SJCRH30 (cell line): ENCODE data around the gene P2RY6. TPM values are rescaled to one million over a fixed set of nuclear protein-coding genes. Genes with fewer than 3 reads are reported as not detected.

Experiments used
- DNase-seq, 2 experiments: peaks; one replicate each; pipeline ENCODE4 v3.0.0-alpha.2; 2015 to 2020
- H3K27ac ChIP-seq: fragments of 250-450 bp; sonication (Bioruptor Pico); 2 replicates; pipeline ENCODE4 v1.5.1; 2020; ENCODE audit warnings: mild to moderate bottlenecking, moderate library complexity
- H3K27me3 ChIP-seq: fragments of 250-450 bp; sonication (Bioruptor Pico); 2 replicates; pipeline ENCODE4 v1.5.1; 2020; ENCODE audit warnings: mild to moderate bottlenecking, moderate library complexity
- H3K36me3 ChIP-seq: fragments of 250-450 bp; sonication (Bioruptor Pico); 2 replicates; pipeline ENCODE4 v1.5.1; 2020; ENCODE audit warnings: mild to moderate bottlenecking, moderate library complexity
- H3K4me1 ChIP-seq: fragments of 250-450 bp; sonication (Bioruptor Pico); 2 replicates; pipeline ENCODE4 v1.5.1; 2020; ENCODE audit warnings: mild to moderate bottlenecking, moderate library complexity
- H3K4me3 ChIP-seq: fragments of 250-450 bp; sonication (Bioruptor Pico); 2 replicates; pipeline ENCODE4 v1.5.1; 2020; ENCODE audit warnings: mild to moderate bottlenecking, moderate library complexity
- H3K9me3 ChIP-seq: fragments of 250-450 bp; sonication (Bioruptor Pico); replicated peaks from 2 replicates; pipeline ENCODE4 v1.5.1; 2020; ENCODE audit warnings: mild to moderate bottlenecking, moderate library complexity
- total RNA-seq: library from RNA; depleted of rRNA; stranded (reverse); fragments of >200 nt; shearing (Covaris generic); gene quantifications from 2 replicates; pipeline ENCODE4 v1.2.3, GENCODE V29; 2014

The P2RY6 gene
- total RNA-seq, 1 experiment from 2014 or later: not detected

- H3K9me3 ChIP-seq: no peaks in the 10 kb centered on the region
- H3K36me3 ChIP-seq: no peaks in the 10 kb centered on the region
- no peak overlapping the region for H3K4me3 ChIP-seq
- no peak overlapping the region for H3K27ac ChIP-seq
- peaks cover 9% of the 10 kb centered on the region for H3K4me1 ChIP-seq
- H3K27me3 ChIP-seq: no peaks in the 10 kb centered on the region
- no peak for DNase-seq
Observed at GRCh38 chr11:73233692-73234470, 38.3 kb upstream of the P2RY6 start.

- no peak overlapping the region for H3K27ac ChIP-seq
- H3K27me3 ChIP-seq: no peaks in the 10 kb centered on the region
- no peak for DNase-seq
- H3K9me3 ChIP-seq: no peaks in the 10 kb centered on the region
- H3K4me1 ChIP-seq: peaks cover 9% of the 10 kb centered on the region
- no peak overlapping the region for H3K4me3 ChIP-seq
- no peaks in the 10 kb centered on the region for H3K36me3 ChIP-seq
Observed at GRCh38 chr11:73234471-73235181, 37.5 kb upstream of the P2RY6 start.

GRCh38 chr11:73235236-73235786 is 36.8 kb upstream of the P2RY6 start:
- no peak overlapping the region for H3K27ac ChIP-seq
- no peak overlapping the region for H3K4me3 ChIP-seq
- no peaks in the 10 kb centered on the region for H3K9me3 ChIP-seq
- H3K27me3 ChIP-seq: no peaks in the 10 kb centered on the region
- H3K4me1 ChIP-seq: peaks cover 7% of the 10 kb centered on the region
- no peaks in the 10 kb centered on the region for H3K36me3 ChIP-seq
- DNase-seq: no peak

- Histone ChIP-seq H3K36me3 (no peaks in the 10 kb centered on the region), H3K4me3 (no peak overlapping the region), H3K27me3 (no peaks in the 10 kb centered on the region), H3K4me1 (peaks cover 7% of the 10 kb centered on the region), H3K27ac (no peak overlapping the region), H3K9me3 (no peaks in the 10 kb centered on the region)
- DNase-seq: no peak
Observed at GRCh38 chr11:73236205-73236765, 35.9 kb upstream of the P2RY6 start.

GRCh38 chr11:73236854-73237253 is 35.3 kb upstream of the P2RY6 start:
- Histone ChIP-seq H3K36me3 (no peaks in the 10 kb centered on the region), H3K27me3 (no peaks in the 10 kb centered on the region), H3K4me1 (peaks cover 7% of the 10 kb centered on the region), H3K27ac (no peak overlapping the region), H3K4me3 (no peak overlapping the region), H3K9me3 (no peaks in the 10 kb centered on the region)
- DNase-seq: peak; percentile 42 to 69

GRCh38 chr11:73237471-73238290 is 34.5 kb upstream of the P2RY6 start:
- H3K4me1 ChIP-seq: peaks cover 10% of the 10 kb centered on the region
- H3K27me3 ChIP-seq: no peaks in the 10 kb centered on the region
- H3K4me3 ChIP-seq: no peak overlapping the region
- peak; percentile 59 to 60 for DNase-seq
- H3K9me3 ChIP-seq: no peaks in the 10 kb centered on the region
- no peaks in the 10 kb centered on the region for H3K36me3 ChIP-seq
- H3K27ac ChIP-seq: no peak overlapping the region

- H3K27me3 ChIP-seq: no peaks in the 10 kb centered on the region
- no peak overlapping the region for H3K4me3 ChIP-seq
- H3K36me3 ChIP-seq: no peaks in the 10 kb centered on the region
- no peaks in the 10 kb centered on the region for H3K9me3 ChIP-seq
- peaks cover 10% of the 10 kb centered on the region for H3K4me1 ChIP-seq
- H3K27ac ChIP-seq: no peak overlapping the region
- DNase-seq: no peak
Observed at GRCh38 chr11:73239111-73239521, 33.0 kb upstream of the P2RY6 start.

GRCh38 chr11:73239571-73240189 is 32.5 kb upstream of the P2RY6 start:
- Histone ChIP-seq H3K9me3 (no peaks in the 10 kb centered on the region), H3K4me1 (peaks cover 10% of the 10 kb centered on the region), H3K27me3 (no peaks in the 10 kb centered on the region), H3K4me3 (no peak overlapping the region), H3K27ac (no peak overlapping the region), H3K36me3 (no peaks in the 10 kb centered on the region)
- DNase-seq: no peak

- peaks cover 10% of the 10 kb centered on the region for H3K4me1 ChIP-seq
- no peak overlapping the region for H3K4me3 ChIP-seq
- no peaks in the 10 kb centered on the region for H3K9me3 ChIP-seq
- H3K36me3 ChIP-seq: no peaks in the 10 kb centered on the region
- no peaks in the 10 kb centered on the region for H3K27me3 ChIP-seq
- H3K27ac ChIP-seq: no peak overlapping the region
- no peak for DNase-seq
Observed at GRCh38 chr11:73240190-73240781, 31.9 kb upstream of the P2RY6 start.

GRCh38 chr11:73241300-73241699 is 30.8 kb upstream of the P2RY6 start:
- Histone ChIP-seq H3K27me3 (no peaks in the 10 kb centered on the region), H3K27ac (no peak overlapping the region), H3K4me1 (peaks cover 10% of the 10 kb centered on the region), H3K9me3 (no peaks in the 10 kb centered on the region), H3K36me3 (no peaks in the 10 kb centered on the region), H3K4me3 (no peak overlapping the region)
- DNase-seq: no peak

- Histone ChIP-seq H3K9me3 (no peaks in the 10 kb centered on the region), H3K4me3 (peak overlapping the region; percentile 61), H3K4me1 (peaks cover 8% of the 10 kb centered on the region), H3K27ac (peak overlapping the region; percentile 30; the same call in 1 of the 2 replicates), H3K36me3 (no peaks in the 10 kb centered on the region), H3K27me3 (no peaks in the 10 kb centered on the region)
- DNase-seq: peak; percentile 80 to 90
Observed at GRCh38 chr11:73242251-73243092, 29.7 kb upstream of the P2RY6 start.

- DNase-seq: no peak
- H3K36me3 ChIP-seq: no peaks in the 10 kb centered on the region
- H3K27me3 ChIP-seq: no peaks in the 10 kb centered on the region
- H3K9me3 ChIP-seq: no peaks in the 10 kb centered on the region
- no peak overlapping the region for H3K27ac ChIP-seq
- no peak overlapping the region for H3K4me3 ChIP-seq
- peaks cover 2% of the 10 kb centered on the region for H3K4me1 ChIP-seq
Observed at GRCh38 chr11:73243093-73243485, 29.0 kb upstream of the P2RY6 start.

GRCh38 chr11:73244589-73245240 is 27.4 kb upstream of the P2RY6 start:
- Histone ChIP-seq H3K9me3 (no peaks in the 10 kb centered on the region), H3K27ac (no peak overlapping the region), H3K36me3 (no peaks in the 10 kb centered on the region), H3K27me3 (no peaks in the 10 kb centered on the region), H3K4me1 (peaks cover 2% of the 10 kb centered on the region; the same call in 1 of the 2 replicates), H3K4me3 (no peak overlapping the region)
- no peak for DNase-seq
